HCT116 (cell line): ENCODE measurements around the gene APBA3. TPM values are rescaled to one million over a fixed set of nuclear protein-coding genes. Genes with fewer than 3 reads are reported as not detected.

ENCODE experiments used
- ATAC-seq: fragments of 200-7000 bp; cut with Tn5 transposase; 2 replicates; pipeline ENCODE4 v1.9.1; 2020; ENCODE audit warnings: mild to moderate bottlenecking, moderate library complexity
- BruUV-seq: library from RNA; stranded (reverse); fragments of 400-500 nt; replicated peaks from 2 replicates; lab custom pipeline; 2021; lab: Mats Ljungman, UMichigan
- CTCF ChIA-PET: fragments of 300-600 bp; sonication (Branson Sonifier 250); formaldehyde crosslinking; loops from one replicate; lab custom pipeline; 2021; ENCODE audit warnings: antibody characterized with exemption; lab: Charles Lee
- POLR2A ChIA-PET: fragments of 300-600, 350-600 bp; sonication (Branson Sonifier 250); formaldehyde crosslinking; loops from one replicate; lab custom pipeline; 2021; ENCODE audit warnings: antibody characterized with exemption; lab: Charles Lee
- RAD21 ChIA-PET, 2 experiments: fragments of 300-600 bp; sonication (Branson Sonifier 250); formaldehyde crosslinking; loops; one replicate each; lab custom pipeline; 2023; ENCODE audit warnings: low total read pairs in 2 of 2; ENCODE audit not compliant: uncharacterized antibody in 2 of 2, unreplicated experiment in 2 of 2, low non-redundant PET in 1 of 2; lab: Charles Lee
- DNase-seq: peaks from one replicate; pipeline ENCODE4 v3.0.0-alpha.2; 2010; ENCODE audit warnings: low read depth, low spot score
- H2AFZ ChIP-seq: fragments of 200-600 bp; shearing (Covaris generic), sonication (generic); 2 replicates; pipeline ENCODE4 v1.6.1; 2017; ENCODE audit warnings: low read depth, mixed run types, mixed read lengths, antibody characterized with exemption, low read length; ENCODE audit not compliant: poor library complexity, severe bottlenecking
- H3K27ac ChIP-seq: 2 replicates; pipeline ENCODE4 v1.5.1; 2012; ENCODE audit warnings: low read depth, low read length
- H3K27me3 ChIP-seq: fragments of 200-600 bp; sonication (generic); 2 replicates; pipeline ENCODE4 v1.6.1; 2016; ENCODE audit warnings: mixed run types, low read length, mixed read lengths; ENCODE audit not compliant: insufficient read depth
- H3K36me3 ChIP-seq, 2 experiments: fragments of 200-500 bp in 1 of 2; fragments of 200-600 bp in 1 of 2; sonication (Bioruptor generic) in 1 of 2; sonication (generic) in 1 of 2; 2 replicates each; pipeline versions ENCODE4 v1.5.1 to v1.6.1; 2014 to 2016; ENCODE audit warnings: low read length in 2 of 2, inconsistent platforms in 1 of 2, mixed read lengths in 1 of 2, mixed run types in 1 of 2; ENCODE audit not compliant: insufficient read depth in 2 of 2, control insufficient read depth in 1 of 2
- H3K4me1 ChIP-seq, 2 experiments: fragments of 200-600 bp in 1 of 2; sonication (generic) in 1 of 2; 2 replicates each; pipeline versions ENCODE4 v1.5.1 to v1.6.1; 2012 to 2017; ENCODE audit warnings: low read length in 2 of 2, inconsistent platforms in 1 of 2, mild to moderate bottlenecking in 1 of 2, mixed read lengths in 1 of 2, mixed run types in 1 of 2, moderate library complexity in 1 of 2; ENCODE audit not compliant: insufficient read depth in 2 of 2, control insufficient read depth in 1 of 2
- H3K4me2 ChIP-seq: fragments of 200-600 bp; sonication (generic); 2 replicates; pipeline ENCODE4 v1.6.1; 2017; ENCODE audit warnings: mixed run types, low read length, mixed read lengths
- H3K4me3 ChIP-seq, 2 experiments: fragments of 200-600 bp in 1 of 2; sonication (generic) in 1 of 2; replicated peaks in 1 of 2; 2 replicates each; pipeline ENCODE4 v1.5.1; 2011 to 2016; ENCODE audit warnings: low read length in 2 of 2, control low read depth in 1 of 2, low read depth in 1 of 2, mild to moderate bottlenecking in 1 of 2, mixed read lengths in 1 of 2, mixed run types in 1 of 2
- H3K79me2 ChIP-seq: fragments of 200-600 bp; sonication (generic); 2 replicates; pipeline ENCODE4 v1.6.1; 2017; ENCODE audit warnings: mild to moderate bottlenecking, mixed run types, low read length, moderate library complexity, mixed read lengths; ENCODE audit not compliant: insufficient read depth
- H3K9ac ChIP-seq: fragments of 200-600 bp; sonication (generic); 2 replicates; pipeline ENCODE4 v1.6.1; 2016; ENCODE audit warnings: low read length, mixed read lengths
- H3K9me2 ChIP-seq: fragments of 200-600 bp; sonication (generic), shearing (Covaris generic); 2 replicates; pipeline ENCODE4 v1.6.1; 2017; ENCODE audit warnings: mixed run types, mild to moderate bottlenecking, moderate library complexity; ENCODE audit not compliant: insufficient read depth
- H3K9me3 ChIP-seq, 2 experiments: fragments of 200-500 bp in 1 of 2; fragments of 200-600 bp in 1 of 2; sonication (Bioruptor generic) in 1 of 2; sonication (generic) in 1 of 2; 2 replicates each; pipeline ENCODE4 v1.6.1; 2014 to 2017; ENCODE audit warnings: low read length in 2 of 2, mixed read lengths in 2 of 2, inconsistent platforms in 1 of 2, low read depth in 1 of 2, mild to moderate bottlenecking in 1 of 2, mixed run types in 1 of 2, moderate library complexity in 1 of 2; ENCODE audit not compliant: control insufficient read depth in 1 of 2, insufficient read depth in 1 of 2
- H4K20me1 ChIP-seq: fragments of 200-600 bp; sonication (generic), shearing (Covaris generic); 2 replicates; pipeline ENCODE4 v1.6.1; 2017; ENCODE audit warnings: mixed run types, mild to moderate bottlenecking, moderate library complexity; ENCODE audit not compliant: insufficient read depth
- CEBPB ChIP-seq: IDR thresholded peaks from 2 replicates; pipeline ENCODE4 v1.6.1; 2012; ENCODE audit warnings: low read depth
- EGR1 ChIP-seq: IDR thresholded peaks from 2 replicates; pipeline ENCODE4 v1.6.1; 2012; ENCODE audit warnings: low read depth
- EZH2 ChIP-seq: fragments of 200-600 bp; sonication (generic); IDR thresholded peaks from 2 replicates; pipeline ENCODE4 v1.6.1; 2017; ENCODE audit warnings: antibody characterized with exemption, mixed run types
- EZH2phosphoT487 ChIP-seq: fragments of 200-600 bp; IDR thresholded peaks from 2 replicates; pipeline ENCODE4 v1.6.1; 2018; ENCODE audit warnings: antibody characterized with exemption, borderline replicate concordance
- FOSL1 ChIP-seq: IDR thresholded peaks from 2 replicates; pipeline ENCODE4 v1.6.1; 2012; ENCODE audit warnings: low read depth
- POLR2A ChIP-seq: IDR thresholded peaks from 2 replicates; pipeline ENCODE4 v1.7.0; 2011; ENCODE audit warnings: borderline replicate concordance; ENCODE audit not compliant: insufficient read depth, insufficient read length; ENCODE audit errors: extremely low read depth
- SIN3A ChIP-seq: IDR thresholded peaks from 2 replicates; pipeline ENCODE4 v1.6.1; 2012; ENCODE audit warnings: low read depth
- SP1 ChIP-seq: IDR thresholded peaks from 2 replicates; pipeline ENCODE4 v1.6.1; 2012; ENCODE audit warnings: low read depth
- SRF ChIP-seq: IDR thresholded peaks from 2 replicates; pipeline ENCODE4 v1.6.1; 2012; ENCODE audit warnings: low read depth
- TCF7L2 ChIP-seq: IDR thresholded peaks from 2 replicates; pipeline ENCODE4 v1.7.0; 2011; ENCODE audit warnings: borderline replicate concordance, inconsistent platforms; ENCODE audit not compliant: insufficient read depth, insufficient read length; ENCODE audit errors: extremely low read depth
- ZNF274 ChIP-seq: fragments of 200-500 bp; sonication (Bioruptor generic); IDR thresholded peaks from 2 replicates; pipeline ENCODE4 v1.6.1; 2014; ENCODE audit warnings: mild to moderate bottlenecking, low read depth, low read length, inconsistent platforms
- intact Hi-C: fragments of 100-400 bp; cut with micrococcal nuclease; formaldehyde crosslinking; loops from 2 replicates; pipeline ENCODE4 v1.10.0; 2022
- total RNA-seq: library from RNA; stranded (reverse); gene quantifications from one replicate; pipeline ENCODE4 v1.2.1, GENCODE V29; 2021; ENCODE audit not compliant: unreplicated experiment
- TF ChIP-seq, protein P1 (sequence below): IDR thresholded peaks from 2 replicates; pipeline ENCODE4 v1.6.1; 2012; ENCODE audit warnings: low read depth
- TF ChIP-seq, protein P2 (sequence below): IDR thresholded peaks from 2 replicates; pipeline ENCODE4 v1.6.1; 2011; ENCODE audit warnings: mild to moderate bottlenecking, low read length, moderate library complexity; ENCODE audit not compliant: insufficient replicate concordance; ENCODE audit errors: extremely low read depth
- TF ChIP-seq, protein P3 (sequence below): IDR thresholded peaks from 2 replicates; pipeline ENCODE4 v1.6.1; 2012
- TF ChIP-seq, protein P4 (sequence below): IDR thresholded peaks from 2 replicates; pipeline ENCODE4 v1.6.1; 2012
- TF ChIP-seq, protein P5 (sequence below), 3 experiments: fragments of 200-600 bp in 1 of 3; sonication (generic) in 1 of 3; IDR thresholded peaks in 2 of 3; conservative IDR thresholded peaks in 1 of 3; 2 replicates each; pipeline ENCODE4 v1.5.1; 2012 to 2017; ENCODE audit warnings: low read depth in 2 of 3, low read length in 2 of 3, antibody characterized with exemption in 1 of 3, borderline replicate concordance in 1 of 3, control low read depth in 1 of 3, mild to moderate bottlenecking in 1 of 3, mixed read lengths in 1 of 3, mixed run types in 1 of 3, moderate library complexity in 1 of 3; ENCODE audit not compliant: insufficient read depth in 1 of 3

Gene APBA3
- total RNA-seq, 1 experiment from 2014 or later = 29.5 TPM

DNA sequence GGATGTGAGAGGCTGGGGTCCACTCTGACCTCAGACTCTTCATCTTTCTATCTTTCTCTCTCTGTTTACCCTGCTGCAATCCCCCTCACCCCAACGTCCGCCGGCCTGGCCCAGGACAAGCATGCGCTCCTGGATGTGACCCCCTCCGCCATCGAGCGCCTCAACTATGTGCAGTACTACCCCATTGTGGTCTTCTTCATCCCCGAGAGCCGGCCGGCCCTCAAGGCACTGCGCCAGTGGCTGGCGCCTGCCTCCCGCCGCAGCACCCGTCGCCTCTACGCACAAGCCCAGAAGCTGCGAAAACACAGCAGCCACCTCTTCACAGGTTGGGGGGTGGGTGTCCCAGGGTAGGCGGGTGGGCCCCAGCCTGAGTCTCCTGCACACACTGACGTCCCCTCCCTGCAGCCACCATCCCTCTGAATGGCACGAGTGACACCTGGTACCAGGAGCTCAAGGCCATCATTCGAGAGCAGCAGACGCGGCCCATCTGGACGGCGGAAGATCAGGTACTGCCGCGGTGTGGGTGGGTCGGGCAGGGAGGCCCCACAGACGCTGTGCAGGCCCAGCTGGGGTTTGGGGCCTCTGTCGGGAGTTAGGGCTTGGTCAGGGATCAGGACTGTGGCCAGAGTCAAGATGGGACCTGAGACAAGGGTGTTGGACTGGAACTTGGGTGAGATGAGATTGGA, 15.0 kb downstream of the APBA3 start (continued):
- TF ChIP-seq, protein P1, sequence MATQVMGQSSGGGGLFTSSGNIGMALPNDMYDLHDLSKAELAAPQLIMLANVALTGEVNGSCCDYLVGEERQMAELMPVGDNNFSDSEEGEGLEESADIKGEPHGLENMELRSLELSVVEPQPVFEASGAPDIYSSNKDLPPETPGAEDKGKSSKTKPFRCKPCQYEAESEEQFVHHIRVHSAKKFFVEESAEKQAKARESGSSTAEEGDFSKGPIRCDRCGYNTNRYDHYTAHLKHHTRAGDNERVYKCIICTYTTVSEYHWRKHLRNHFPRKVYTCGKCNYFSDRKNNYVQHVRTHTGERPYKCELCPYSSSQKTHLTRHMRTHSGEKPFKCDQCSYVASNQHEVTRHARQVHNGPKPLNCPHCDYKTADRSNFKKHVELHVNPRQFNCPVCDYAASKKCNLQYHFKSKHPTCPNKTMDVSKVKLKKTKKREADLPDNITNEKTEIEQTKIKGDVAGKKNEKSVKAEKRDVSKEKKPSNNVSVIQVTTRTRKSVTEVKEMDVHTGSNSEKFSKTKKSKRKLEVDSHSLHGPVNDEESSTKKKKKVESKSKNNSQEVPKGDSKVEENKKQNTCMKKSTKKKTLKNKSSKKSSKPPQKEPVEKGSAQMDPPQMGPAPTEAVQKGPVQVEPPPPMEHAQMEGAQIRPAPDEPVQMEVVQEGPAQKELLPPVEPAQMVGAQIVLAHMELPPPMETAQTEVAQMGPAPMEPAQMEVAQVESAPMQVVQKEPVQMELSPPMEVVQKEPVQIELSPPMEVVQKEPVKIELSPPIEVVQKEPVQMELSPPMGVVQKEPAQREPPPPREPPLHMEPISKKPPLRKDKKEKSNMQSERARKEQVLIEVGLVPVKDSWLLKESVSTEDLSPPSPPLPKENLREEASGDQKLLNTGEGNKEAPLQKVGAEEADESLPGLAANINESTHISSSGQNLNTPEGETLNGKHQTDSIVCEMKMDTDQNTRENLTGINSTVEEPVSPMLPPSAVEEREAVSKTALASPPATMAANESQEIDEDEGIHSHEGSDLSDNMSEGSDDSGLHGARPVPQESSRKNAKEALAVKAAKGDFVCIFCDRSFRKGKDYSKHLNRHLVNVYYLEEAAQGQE = no peak
- no peak for TF ChIP-seq SIN3A
- no peak for TF ChIP-seq FOSL1
- TF ChIP-seq CEBPB = no peak

DNA sequence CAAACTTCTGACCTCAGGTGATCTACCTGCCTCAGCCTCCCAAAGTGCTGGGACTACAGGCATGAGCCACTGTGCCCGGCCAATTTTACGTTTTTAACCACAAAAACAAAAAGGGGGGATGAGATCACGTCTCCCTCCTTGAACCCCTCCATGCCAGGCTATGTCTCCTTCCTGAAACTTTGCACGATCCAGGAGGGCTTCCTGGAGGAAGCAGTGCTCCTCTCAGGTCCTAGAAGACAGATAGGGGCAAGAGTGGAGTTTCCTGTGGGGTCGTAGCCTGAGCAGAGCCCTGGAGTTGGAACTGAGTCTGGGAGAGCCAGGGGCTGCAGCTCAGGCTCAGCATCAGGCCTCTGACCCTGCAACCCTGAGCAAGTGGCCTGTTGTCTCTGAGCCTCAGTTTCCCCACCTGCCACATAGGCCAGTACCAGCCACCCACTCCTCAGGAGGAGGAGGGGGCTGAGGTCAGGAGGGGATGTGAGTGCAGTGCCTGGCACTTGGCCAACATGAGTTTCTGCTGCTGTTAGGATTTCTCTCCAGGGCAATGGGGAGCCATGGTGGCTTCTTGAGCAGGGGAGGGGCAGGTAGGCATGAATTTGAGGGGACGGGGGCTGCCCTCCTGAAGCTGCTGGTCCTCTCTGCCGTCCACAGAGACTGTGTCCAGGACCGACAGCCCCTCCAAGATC, 16.0 kb downstream of the APBA3 start:
- H3K27me3 ChIP-seq = no peaks in the 10 kb centered on the region
- no peaks in the 10 kb centered on the region for H3K4me1 ChIP-seq
- ChIA-PET CTCF (no interaction called here), POLR2A (no interaction called here), RAD21 (no interaction called here)
- H3K79me2 ChIP-seq = no peaks in the 10 kb centered on the region
- BruUV-seq = no TSS peak
- no peaks in the 10 kb centered on the region for H3K9me2 ChIP-seq
- TF ChIP-seq POLR2A = no peak
- no peak for TF ChIP-seq TCF7L2
- no peak for TF ChIP-seq SRF
- TF ChIP-seq ZNF274 = no peak
- TF ChIP-seq, protein P2, sequence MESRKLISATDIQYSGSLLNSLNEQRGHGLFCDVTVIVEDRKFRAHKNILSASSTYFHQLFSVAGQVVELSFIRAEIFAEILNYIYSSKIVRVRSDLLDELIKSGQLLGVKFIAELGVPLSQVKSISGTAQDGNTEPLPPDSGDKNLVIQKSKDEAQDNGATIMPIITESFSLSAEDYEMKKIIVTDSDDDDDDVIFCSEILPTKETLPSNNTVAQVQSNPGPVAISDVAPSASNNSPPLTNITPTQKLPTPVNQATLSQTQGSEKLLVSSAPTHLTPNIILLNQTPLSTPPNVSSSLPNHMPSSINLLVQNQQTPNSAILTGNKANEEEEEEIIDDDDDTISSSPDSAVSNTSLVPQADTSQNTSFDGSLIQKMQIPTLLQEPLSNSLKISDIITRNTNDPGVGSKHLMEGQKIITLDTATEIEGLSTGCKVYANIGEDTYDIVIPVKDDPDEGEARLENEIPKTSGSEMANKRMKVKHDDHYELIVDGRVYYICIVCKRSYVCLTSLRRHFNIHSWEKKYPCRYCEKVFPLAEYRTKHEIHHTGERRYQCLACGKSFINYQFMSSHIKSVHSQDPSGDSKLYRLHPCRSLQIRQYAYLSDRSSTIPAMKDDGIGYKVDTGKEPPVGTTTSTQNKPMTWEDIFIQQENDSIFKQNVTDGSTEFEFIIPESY = no peak
- TF ChIP-seq, protein P3, sequence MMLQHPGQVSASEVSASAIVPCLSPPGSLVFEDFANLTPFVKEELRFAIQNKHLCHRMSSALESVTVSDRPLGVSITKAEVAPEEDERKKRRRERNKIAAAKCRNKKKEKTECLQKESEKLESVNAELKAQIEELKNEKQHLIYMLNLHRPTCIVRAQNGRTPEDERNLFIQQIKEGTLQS = no peak
- TF ChIP-seq EZH2 = no peak
- TF ChIP-seq, protein P4, sequence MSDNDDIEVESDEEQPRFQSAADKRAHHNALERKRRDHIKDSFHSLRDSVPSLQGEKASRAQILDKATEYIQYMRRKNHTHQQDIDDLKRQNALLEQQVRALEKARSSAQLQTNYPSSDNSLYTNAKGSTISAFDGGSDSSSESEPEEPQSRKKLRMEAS = no peak
- TF ChIP-seq EZH2phosphoT487 = no peak
- TF ChIP-seq, protein P5, sequence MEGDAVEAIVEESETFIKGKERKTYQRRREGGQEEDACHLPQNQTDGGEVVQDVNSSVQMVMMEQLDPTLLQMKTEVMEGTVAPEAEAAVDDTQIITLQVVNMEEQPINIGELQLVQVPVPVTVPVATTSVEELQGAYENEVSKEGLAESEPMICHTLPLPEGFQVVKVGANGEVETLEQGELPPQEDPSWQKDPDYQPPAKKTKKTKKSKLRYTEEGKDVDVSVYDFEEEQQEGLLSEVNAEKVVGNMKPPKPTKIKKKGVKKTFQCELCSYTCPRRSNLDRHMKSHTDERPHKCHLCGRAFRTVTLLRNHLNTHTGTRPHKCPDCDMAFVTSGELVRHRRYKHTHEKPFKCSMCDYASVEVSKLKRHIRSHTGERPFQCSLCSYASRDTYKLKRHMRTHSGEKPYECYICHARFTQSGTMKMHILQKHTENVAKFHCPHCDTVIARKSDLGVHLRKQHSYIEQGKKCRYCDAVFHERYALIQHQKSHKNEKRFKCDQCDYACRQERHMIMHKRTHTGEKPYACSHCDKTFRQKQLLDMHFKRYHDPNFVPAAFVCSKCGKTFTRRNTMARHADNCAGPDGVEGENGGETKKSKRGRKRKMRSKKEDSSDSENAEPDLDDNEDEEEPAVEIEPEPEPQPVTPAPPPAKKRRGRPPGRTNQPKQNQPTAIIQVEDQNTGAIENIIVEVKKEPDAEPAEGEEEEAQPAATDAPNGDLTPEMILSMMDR (IDR thresholded peaks at IDR 0.05 in 2 of 3, conservative IDR thresholded peaks at IDR 0.05 in 1 of 3; ENCODE audit: borderline replicate concordance in 1 of 3, insufficient read depth in 1 of 3, low read depth in 2 of 3, low read length in 2 of 3) = no peak
- TF ChIP-seq EGR1 = no peak
- TF ChIP-seq SIN3A = no peak
- TF ChIP-seq SP1 = no peak
- TF ChIP-seq FOSL1 = no peak
- H3K36me3 ChIP-seq = 0 out of 4 replicates have a peak, but pooled peaks cover 0 to 3% of the 10 kb centered on the region in 2 experiments
- H4K20me1 ChIP-seq = no peaks in the 10 kb centered on the region
- intact Hi-C loops = no loop called here
- H3K9me3 ChIP-seq = no peaks in the 10 kb centered on the region
- DNase-seq = no peak
- H3K4me2 ChIP-seq = no peak overlapping the region
- ATAC-seq = no peak
- H2AFZ ChIP-seq = no peak overlapping the region
- H3K27ac ChIP-seq = no peak overlapping the region
- H3K4me3 ChIP-seq = no peak overlapping the region
- no peak overlapping the region for H3K9ac ChIP-seq
